Posterior cingulate gyrus (tissue), 11 donors: ENCODE results near the gene GALNT18.
A peak's percentile ranks its signal among the peaks of the same experiment; 100 is the strongest.

Experiments used
- DNase-seq, 10 donors: peaks; one replicate each; pipeline versions ENCODE4 v3.0.0 to v3.0.0-alpha.2; 2020 to 2021; ENCODE audit warnings: mixed read lengths in 3 of 10
- intact Hi-C: fragments of 100-400 bp; cut with DNase I; formaldehyde crosslinking; loops from one replicate; pipeline ENCODE4 v1.15.1; 2023

GALNT18 gene

DNA sequence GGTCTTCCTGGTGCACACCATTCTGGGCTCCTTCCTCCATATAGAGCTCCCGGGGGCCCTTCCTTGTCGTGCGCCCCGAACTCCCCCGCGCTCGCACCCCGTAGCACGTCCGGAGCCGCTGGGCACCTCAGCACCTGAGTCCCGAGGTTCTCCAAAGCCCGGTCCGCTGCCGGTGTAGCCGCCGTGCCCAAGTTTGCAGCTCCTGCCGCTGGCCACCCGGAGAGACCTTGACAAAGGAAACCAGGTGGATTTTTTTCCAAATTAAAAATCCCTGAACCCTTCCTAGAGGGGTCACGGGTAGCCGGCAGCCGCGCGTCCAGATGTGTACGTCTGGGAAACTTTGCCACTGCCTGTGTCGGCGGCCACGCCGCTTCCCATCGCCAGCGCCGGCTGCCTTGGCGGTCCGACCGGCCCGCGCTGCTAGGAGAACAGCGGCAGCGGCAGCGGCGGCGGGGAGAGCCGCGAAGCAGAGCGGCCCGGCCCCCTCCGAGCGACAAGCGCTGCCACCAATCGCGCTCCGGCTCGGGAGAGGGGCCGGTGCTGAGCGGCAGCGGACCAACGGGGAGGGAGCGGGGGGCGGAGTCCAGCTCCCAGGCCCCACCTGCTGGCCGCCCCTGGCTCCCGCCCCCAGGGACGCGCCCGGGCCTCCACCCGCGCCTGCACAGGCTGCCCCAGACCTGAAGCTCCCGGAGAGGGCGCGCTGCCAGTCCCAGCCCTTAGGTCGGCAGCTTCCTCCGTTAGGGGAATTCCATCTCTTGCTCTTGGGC, at the start of gene GALNT18:
TSS of gene GALNT18 (minus strand) at position 433 of the 767 bp plus-strand sequence.
- peak; percentile 80 to 99 (median 92) for DNase-seq
- intact Hi-C loops, result loop anchor here (5.0 kb wide), 1 partner anchor 166 kb away; no protein-coding TSS in a partner anchor

DNA sequence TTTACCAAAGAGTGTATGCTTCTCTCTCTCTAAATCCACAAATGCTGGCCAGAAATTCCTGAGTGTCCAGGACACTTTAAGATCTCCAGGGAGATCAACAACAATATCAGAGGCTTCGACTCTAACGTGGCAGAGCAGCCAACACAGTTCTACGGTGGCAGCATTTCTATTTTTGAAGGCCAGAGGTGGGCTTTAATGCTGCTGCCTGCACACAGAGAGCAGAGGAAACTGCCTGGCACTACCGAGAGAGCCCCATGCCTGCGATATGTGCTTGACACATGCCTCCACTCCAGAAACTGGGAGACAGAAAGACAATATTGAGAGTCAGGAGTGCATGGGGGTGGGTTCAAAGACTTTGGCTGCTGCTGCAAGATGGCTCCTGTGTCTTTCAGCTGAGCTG, 48.8 kb upstream of the GALNT18 start:
- intact Hi-C loops, result no loop called here
- no peak for DNase-seq

DNA sequence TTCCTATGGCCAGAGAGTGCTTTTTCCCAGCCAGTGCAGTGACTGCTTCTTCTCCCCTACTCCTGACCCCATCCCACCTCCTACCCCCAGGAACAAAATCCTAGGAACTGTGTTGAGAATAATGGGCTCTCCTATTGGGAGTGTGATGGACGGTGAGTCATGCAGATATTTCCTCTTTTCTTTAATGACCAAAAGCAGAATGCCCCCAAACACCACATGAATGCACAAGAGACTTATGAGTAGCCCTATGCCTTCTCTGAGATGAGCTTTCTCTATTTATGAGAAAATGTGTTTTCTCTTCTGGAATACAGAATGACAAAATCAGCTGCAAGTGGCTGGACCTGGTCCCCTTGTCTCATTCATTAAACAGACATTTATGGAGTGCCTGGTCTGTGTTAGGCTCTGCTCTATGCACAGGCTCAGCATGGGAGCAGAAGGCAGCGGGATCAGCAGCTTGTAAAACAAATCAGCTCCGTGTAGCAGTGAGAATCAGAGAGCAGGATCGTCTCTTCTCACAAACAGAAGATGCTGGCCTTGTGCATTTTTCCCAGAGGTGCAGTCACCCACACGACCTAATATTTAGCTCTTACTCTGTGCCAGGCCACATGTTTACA, 47.5 kb upstream of the GALNT18 start:
- intact Hi-C loops, result no loop called here

DNA sequence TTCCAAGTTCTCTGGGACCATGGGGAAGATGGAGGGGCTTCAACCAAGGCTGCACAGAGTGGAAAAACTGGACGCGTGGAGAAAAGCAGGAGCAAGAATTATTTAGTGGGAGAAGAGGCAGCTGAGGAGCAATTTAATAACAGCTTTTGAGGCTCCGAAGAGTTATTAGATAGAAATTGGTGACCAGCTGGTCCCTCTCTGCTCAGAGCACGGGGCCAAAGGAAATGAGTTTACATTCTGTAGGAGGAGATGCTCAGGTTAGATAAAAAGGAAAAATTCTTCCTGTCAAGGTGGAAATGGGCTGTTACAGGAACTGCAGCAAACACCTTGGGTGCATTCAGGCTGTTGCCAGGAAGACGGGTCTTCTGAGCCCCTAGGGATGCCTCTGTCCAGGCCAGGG, 47.0 kb upstream of the GALNT18 start:
- no peak for DNase-seq

More for the DNA sequence above, 47.5 kb upstream of the GALNT18 start:
- no peak for DNase-seq

DNA sequence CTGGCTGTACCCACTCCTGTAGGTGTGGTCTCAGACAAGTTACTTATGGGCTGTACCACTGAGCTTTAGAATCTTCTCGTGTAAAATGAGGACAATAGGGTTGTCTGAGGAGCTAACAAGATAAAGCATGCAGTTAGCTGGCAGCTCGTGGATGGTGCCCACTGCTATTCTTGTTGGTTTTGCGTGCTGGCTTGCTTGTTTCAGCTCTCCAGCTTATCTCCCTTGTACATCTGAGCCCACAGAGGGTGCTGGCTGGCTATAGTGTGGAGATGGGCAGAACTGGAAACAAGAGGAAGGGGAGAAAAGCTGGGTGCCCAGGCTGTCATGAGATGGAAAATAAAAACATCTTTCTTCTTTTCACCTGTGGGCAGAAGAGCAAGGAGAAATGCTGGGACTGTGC, 46.5 kb upstream of the GALNT18 start:
- DNase-seq, result no peak
- intact Hi-C loops, result no loop called here

More for the DNA sequence above, 47.0 kb upstream of the GALNT18 start:
- intact Hi-C loops, result no loop called here

DNA sequence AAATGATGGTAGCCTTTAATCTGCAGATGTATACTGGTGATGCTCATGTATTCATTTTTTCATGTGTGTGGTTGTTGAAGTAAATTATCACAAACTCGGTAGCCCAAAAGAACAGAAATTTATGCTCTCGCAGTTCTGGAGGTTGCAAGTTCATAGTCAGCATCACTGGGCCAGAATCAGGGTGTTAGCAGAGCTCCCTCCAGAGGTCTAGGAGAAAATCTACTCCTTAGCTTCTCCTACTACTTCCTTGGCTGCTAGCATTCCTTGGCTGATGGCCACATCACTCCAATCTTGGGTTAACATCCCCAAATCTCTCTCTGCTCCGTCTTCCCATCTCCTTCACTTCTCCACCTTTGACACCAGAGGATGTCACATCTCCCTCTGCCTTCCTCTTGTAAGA, 45.3 kb upstream of the GALNT18 start:
- intact Hi-C loops, result no loop called here
- DNase-seq, result no peak

DNA sequence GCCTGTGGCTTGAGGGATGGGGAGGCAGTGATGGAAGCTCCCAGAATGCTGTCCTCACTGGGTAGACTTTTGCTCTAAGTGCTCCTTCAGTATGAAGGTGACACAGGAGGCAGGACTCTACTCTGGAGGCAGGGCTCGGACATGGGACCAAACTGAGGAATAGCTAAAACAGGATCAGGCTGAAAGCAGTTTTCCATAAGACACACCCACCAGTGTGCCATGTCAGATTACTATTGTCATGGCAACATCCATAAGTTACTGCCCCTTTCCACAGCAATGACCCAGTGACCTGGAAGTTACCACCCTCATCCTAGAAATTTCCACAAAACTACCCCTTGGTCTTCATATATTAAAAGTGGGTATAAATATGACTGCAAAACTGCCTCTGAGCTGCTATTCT, 43.6 kb upstream of the GALNT18 start:
- intact Hi-C loops, result no loop called here
- DNase-seq, result no peak

DNA sequence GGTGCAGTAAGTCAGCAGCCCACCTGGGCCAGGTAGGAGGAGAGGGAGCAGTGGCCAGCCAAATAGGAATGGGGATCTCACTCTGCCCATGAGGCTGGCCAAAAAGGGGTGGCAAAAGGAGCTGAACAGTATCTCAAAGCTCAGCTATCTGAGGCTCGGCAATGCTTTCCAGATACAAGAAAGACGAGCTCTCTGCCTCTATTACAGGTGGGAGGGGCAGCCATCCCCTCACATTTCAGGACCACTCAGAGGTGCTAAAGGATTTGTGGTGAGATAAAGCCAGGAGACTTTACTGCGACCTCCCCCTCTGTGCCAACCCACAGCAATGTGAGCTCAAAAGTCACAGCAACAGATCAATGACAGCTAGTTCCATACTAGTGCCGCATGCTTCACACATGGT, 42.1 kb upstream of the GALNT18 start:
- intact Hi-C loops, result no loop called here

DNA sequence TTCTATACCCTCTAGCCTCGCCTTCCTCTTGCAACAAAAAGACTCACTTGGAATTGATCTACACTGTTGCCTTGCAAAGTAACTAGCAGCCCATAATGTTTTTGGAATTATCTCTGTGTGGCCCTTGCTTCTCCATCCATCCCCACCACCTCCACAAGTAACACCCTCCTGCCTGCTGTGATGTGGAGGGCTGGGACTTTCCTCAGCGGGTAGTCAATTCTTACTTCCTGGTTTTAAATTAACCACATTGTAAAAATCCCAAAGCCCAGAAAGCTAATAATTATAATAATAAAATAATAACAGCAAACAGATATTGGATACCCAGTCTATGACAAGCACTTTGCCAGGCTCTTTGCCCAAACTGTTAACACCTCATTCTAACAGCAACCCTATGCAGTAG, 40.8 kb upstream of the GALNT18 start:
- intact Hi-C loops, result no loop called here

More for the DNA sequence above, 42.1 kb upstream of the GALNT18 start:
- no peak for DNase-seq

DNA sequence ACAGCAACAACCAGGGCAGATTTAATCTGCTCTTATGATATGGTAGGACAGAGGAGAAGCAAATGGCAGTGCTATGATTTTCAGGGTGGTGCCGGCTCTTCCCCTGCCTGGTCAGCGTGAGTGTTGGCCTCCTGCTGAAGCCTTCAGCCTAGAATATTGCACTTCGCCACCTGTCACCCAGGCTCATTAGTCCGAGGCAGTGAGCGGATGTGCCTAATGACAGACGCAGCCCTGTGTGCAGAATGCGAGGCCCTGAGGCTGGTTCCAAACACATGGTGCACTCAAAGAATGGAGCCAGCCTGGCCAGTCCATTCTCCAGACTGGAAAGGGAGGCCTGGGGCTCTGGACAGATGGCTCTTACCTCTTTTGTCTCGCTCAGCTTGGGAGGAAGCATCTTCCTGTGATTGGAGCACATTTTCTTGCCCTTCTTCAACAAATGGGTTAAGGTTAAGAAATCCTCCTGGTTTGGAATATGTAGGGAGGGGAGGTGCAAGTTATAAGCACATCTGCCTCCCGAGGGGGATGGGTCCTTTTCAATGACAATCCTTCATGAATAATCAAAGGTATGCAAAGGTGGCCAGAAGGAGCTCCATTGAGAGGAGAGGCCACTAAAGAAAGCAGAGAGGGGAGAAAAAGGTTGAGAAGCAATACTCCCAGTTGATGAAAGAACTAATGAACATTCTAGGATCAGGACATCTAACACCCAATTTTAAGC, 39.7 kb upstream of the GALNT18 start:
- intact Hi-C loops, result no loop called here
- DNase-seq, result no peak

More for the DNA sequence above, 40.8 kb upstream of the GALNT18 start:
- no peak for DNase-seq

DNA sequence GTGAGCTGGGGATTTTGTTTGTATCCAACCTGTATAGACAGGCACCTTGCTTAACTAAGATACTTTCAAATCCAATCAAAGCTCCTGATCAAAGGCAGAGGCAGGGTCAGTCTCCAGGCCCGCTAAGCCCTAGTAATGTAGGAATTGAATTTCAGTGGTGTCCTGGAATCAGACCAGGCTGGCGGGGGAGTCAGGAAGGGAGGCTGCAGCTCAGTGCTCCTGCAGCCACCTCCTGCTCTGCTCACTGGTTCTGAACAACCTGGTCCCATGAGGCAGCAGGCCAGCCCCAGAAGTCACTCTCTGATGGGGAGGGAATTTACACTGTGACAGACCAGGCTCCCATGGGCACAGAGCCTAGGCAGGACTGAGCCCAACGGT, 38.5 kb upstream of the GALNT18 start:
- no peak for DNase-seq
- intact Hi-C loops, result no loop called here

DNA sequence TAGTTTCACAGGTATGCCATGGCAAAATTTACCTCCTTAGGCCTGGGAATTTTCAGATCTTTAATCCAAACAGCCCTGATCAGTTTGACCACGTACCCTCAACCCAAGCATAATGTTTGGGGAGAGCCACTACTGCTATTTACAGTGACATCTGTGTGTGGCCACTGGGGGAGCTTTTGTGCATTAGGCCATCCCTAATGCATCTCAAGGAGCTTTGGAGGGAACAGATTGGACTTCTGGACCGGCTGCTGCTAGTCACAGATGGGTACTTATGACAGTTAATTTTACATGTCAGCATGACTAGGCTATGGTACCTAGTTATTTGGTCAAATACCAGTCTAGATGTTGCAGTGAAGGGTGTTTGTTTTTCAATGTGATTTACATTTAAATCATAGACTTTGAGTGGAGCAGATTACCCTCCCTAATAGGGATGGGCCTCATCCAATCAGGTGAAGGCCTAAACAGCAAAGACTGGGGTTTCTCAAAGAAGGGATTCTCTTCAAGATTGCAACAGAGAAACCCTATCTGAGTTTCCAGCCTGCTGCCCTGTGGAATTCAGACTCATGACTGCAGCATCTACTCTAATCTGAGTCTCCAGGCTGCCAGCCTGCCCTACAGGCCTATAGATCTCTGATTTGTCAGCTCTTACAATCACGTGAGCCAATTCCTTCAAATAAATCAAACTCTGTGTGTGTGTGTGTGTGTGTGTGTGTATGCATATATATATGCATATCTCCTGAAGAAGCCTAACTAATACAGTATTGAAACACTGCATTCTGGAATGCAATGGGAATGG, 38.0 kb upstream of the GALNT18 start:
- intact Hi-C loops, result no loop called here
- DNase-seq, result no peak

DNA sequence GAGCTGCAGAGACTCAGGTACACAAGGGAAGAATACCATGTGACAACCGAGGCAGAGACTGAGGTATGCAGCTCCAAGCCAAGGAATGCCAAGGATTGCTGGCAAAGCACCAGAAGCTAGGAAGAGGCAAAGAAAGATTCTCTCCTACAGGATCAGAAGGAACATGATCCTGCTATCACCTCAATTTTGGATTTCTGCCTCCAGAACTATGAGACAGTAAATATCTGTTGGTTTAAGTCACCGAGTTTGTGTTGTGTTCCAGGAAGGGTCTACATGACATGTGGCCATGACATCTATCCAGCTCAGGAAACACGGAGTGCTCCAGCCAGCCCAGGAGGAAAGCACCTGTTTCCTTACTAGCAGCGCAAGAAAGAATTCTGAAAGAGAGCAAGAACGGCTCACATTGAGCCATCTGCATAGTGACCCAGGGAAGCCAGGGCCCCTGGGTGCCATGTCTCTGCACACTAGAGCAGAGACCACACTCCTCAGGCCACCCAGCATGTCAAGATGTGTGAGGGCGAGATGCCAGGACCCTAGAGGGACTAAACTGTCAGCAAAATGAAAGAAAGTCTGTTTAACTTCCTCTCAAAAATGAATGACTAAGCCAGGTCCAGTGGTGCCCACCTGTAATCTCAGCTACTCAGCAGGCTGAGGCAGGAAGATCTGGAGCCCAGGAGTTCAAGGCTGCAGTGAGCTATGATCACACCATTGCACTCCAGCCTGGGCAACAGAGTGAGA, 35.6 kb upstream of the GALNT18 start:
- DNase-seq, result no peak
- intact Hi-C loops, result no loop called here

DNA sequence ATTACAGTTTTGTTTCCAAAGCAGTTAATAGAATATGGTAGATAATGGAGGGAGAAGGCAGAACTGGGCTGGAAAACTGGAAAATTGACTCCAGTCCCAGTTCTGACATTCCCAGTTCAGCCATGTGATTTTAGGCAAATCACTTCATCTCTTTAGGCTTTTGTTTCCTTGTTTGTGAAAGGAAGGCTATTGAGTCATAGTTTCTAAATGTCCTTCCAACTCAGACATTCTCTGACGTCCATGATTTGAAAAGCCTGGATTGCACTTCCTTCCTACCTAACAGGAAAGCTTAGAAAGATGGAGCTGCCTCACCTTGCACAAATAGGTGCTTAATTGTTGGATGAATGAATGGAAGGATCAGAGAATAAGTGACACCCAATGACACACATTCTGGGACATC, 19.8 kb upstream of the GALNT18 start:
- DNase-seq, result no peak
- intact Hi-C loops, result loop anchor here (10.0 kb wide), 1 partner anchor 133 kb away; no protein-coding TSS in a partner anchor

DNA sequence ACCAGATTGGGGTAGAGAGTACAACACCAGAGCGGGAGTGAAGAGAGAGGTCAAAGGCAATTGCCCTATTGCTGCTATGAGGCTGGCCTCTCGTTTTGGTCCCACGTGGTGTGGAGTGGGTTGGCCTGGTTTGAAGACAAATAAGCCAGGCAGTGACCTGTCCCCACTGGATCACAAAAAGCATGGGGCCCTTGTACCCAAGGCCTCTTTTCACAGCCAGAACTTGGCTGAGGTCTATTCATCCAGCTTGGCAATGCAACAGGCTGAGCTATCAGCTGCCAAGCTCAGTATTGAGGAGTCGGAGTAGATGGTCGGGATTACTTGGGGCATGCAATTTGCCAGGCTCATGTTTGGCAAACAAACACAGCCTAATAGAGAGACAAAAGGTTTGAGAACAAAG, 19.2 kb upstream of the GALNT18 start:
- peak in 8 of 10 donors; percentile 20 to 85 (median 45) for DNase-seq
- intact Hi-C loops, result loop anchor here (10.0 kb wide), 1 partner anchor 134 kb away; no protein-coding TSS in a partner anchor

DNA sequence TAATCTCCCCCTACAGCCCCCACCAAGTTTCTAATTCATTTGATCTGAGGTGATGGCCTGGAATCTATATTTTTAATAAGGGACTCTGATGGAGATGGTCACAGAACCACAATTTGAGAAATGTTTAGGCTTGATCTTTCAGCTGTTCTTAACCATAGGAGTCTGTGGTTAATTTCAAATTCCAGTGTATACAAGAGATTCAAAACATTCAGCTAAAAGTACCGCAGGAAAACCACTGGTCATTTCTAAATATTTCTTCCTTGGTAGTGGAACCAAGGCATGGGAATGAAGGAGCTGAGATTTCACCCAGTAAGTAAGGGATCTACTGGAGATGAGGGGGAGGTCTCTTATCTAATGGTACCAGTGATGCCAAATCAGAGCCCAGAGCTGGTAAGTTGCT, 18.3 kb upstream of the GALNT18 start:
- no peak for DNase-seq
- intact Hi-C loops, result loop anchor here (10.0 kb wide), 1 partner anchor 135 kb away; no protein-coding TSS in a partner anchor

DNA sequence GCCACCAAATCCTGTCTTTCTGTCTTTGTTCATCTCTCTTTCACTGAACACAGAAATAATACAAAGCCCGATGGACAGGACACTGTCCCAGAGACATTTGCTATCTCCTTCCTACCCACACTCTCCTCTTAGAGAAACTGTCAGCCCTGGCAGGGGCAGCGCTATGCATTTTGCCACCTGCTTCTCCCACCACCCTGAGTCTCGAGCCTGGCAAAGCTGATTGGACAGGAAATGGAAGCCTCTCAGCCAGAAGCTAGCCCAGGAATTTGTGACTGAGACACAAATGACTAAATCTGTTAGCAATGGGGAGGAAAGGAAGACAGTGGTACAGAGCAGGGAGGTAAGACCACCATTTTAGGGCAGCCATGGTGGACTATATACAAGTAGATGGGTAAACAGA, 14.9 kb upstream of the GALNT18 start:
- no peak for DNase-seq
- intact Hi-C loops, result no loop called here

DNA sequence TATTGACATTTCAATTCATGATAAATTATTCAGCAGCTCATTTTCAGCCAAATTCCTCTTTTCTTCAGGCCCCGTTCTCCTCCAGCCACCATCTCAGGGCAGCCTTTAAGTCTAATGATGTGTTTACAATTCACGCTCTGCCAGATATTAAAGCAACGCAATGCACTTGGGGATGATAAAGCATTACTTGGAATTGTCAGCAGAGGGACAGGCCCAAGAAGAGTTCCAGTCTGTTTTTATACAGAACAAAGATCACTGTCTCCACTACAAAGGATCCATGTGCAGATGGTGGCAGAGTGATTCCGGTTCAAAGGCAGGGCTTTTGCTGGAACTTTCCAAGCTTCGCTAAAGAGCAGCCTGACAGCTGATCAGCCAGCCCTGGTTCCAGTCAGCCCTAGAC, 13.6 kb upstream of the GALNT18 start:
- intact Hi-C loops, result no loop called here
- DNase-seq, result no peak

DNA sequence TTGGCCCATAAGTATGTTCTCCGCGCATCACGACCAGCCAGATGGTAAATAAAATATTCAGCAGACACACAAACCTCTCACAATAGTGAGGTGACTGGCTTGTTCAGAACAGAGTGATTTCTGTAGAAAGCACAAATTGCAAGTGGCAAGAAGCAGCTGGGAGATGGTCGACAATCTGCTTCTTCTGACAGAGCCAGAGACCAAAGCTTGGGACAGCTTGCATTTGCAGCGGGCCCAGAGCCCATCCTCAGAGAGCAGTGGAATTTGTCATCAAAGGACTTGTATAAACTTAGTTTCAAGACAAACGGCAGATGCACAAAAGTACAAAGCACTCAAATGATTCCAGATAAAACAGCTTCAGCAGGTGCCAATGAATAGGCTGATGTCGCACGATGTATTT, 7.6 kb upstream of the GALNT18 start:
- intact Hi-C loops, result no loop called here
- peak in 4 of 10 donors; percentile 39 to 85 (median 58) for DNase-seq

DNA sequence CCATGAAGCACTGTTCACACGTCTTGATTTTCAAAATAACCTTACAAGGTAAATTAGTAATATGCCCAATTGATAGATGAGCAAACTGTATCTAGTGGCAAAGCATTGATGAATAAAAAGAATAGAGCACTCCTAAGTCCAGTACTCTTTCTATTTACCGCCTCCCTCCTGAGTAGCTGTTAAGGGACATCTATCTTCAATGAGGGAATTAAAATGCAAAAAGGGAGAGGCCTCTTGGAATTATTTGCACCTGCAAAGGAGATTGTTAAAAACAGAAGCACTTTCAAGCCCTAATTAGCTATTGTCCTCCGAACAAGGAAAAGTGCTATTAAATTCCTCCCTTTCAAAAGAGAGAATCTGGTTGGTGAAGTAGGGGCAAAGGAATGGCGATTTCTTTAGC, 6.8 kb upstream of the GALNT18 start:
- intact Hi-C loops, result no loop called here
- DNase-seq, result no peak
